DND-41 (cell line): Measurements from ENCODE around the gene GUCA1A.

Experiments
- CTCF ChIP-seq: IDR thresholded peaks from 2 replicates; pipeline ENCODE4 v1.5.1; 2012; ENCODE audit warnings: borderline replicate concordance, low read length, moderate library complexity, mild to moderate bottlenecking; ENCODE audit not compliant: poor library complexity, severe bottlenecking; ENCODE audit errors: extremely low read depth
- EZH2 ChIP-seq: IDR thresholded peaks from 3 replicates; pipeline ENCODE4 v1.6.1; 2012; ENCODE audit warnings: borderline replicate concordance, low read depth, mild to moderate bottlenecking, moderate library complexity, low read length, inconsistent platforms; ENCODE audit not compliant: severe bottlenecking

- TF ChIP-seq CTCF, result no peak
- TF ChIP-seq EZH2, result no peak
Measured at GRCh38 chr6:42210551-42210950, 37.4 kb downstream of the GUCA1A start.
